NCI-H2227 (cell line): ENCODE results near the gene USF2.
"Not testable (repeated sequence)": the region's sequence is repeated elsewhere in the genome, so short reads cannot be mapped to it uniquely, and the experiment has no call there.

Source experiments
- DNase-seq: peaks from one replicate; lab custom pipeline; 2025; ENCODE audit not compliant: unreplicated experiment; lab: John Stamatoyannopoulos, UW

USF2 gene, protein sequence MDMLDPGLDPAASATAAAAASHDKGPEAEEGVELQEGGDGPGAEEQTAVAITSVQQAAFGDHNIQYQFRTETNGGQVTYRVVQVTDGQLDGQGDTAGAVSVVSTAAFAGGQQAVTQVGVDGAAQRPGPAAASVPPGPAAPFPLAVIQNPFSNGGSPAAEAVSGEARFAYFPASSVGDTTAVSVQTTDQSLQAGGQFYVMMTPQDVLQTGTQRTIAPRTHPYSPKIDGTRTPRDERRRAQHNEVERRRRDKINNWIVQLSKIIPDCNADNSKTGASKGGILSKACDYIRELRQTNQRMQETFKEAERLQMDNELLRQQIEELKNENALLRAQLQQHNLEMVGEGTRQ

DNA sequence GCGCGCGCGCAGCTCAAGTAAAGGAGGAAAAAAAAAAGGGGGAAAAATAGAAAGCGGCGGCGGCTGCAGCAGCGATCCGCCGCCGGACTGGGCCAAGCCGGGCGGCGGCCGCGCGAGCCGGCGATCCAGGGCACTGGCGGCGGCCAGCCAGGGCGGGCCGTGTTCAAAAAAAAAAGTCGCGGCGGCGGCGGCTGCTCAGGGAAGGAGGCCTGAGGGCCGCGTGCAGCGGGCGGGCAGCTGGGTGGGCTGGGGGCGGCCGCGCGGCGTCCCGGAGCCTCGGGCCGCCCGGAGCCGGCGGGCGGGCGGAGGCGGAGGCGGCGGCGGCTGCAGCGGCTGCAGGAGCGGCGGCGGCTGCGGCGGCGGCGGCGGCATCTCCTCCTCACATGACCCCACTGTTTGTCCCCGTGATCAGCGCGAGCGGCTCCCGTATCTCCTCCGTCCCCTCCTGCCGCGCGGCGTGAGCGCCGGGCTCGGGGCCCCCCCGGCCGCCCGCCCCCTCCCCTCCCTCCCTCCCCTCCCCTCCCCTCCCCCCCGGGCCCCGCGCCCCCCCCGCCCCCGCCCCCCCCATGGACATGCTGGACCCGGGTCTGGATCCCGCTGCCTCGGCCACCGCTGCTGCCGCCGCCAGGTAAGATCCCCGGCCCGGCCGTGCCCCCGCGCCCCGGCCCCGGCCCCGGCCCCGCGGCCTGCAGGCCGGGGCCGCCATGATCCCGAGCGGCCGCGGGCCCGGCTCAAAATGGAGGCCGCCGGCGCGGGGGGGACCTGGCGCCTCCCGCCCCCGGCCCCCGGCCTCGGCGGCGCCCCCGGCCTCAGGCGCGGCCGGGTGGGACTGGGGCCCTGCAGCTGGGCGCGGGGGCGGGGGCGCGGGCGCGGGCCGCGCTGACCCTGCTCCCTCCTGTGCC lies at the start of gene USF2:
Gene USF2, plus strand, starts transcription at position 427 of the 902 bp plus-strand sequence. Its CDS starts 140 bp downstream, at position 567.
- peak; percentile 99 for DNase-seq

DNA sequence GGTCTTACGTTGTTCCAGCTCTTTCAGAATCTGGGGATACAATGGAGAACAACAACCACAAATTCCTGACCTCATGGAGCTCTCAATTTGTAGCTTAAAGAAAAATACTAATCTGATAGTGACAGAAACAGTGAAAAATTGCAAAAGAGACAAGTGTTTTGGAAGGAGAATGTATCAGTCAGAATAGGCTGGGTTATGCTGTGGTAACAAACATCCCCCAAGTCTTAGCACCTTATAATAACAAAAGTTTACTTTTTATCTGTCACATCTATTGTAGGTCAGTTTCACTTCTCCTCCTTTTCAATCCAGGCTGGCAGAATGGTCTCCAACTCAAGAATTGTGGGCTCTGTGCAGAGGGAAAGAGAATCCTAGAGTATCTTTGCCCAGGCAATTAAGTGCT lies 49.8 kb upstream of the USF2 start:
- no peak for DNase-seq

DNA sequence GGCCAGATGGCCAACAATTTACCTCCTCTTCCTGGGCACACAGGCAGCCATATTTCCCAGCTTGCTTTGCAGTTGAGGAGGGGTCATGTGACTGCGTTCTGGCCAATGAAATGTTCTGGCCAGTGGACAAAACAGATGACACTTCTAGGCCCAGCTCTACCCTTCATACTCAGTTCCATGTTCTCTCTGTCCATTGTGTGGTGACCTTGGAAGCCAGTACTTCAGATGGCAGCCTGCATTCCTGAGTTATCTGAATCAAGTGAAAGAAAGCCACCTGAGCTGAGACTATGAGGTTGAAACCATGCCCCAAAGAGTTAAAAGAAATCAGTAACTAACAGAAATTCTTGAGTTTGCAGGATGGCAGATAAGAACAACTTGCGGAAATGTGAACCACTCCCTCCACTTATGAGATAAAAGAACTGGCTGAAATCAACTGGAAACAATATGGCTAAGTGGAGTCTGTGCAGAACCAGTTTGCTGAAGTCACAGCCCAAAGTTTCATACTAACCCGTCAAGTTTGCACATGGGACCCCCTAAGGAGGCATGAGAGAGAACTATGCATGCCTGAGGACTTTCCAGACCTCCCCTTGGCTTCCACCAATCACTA lies 48.3 kb upstream of the USF2 start:
- DNase-seq, result no peak

DNA sequence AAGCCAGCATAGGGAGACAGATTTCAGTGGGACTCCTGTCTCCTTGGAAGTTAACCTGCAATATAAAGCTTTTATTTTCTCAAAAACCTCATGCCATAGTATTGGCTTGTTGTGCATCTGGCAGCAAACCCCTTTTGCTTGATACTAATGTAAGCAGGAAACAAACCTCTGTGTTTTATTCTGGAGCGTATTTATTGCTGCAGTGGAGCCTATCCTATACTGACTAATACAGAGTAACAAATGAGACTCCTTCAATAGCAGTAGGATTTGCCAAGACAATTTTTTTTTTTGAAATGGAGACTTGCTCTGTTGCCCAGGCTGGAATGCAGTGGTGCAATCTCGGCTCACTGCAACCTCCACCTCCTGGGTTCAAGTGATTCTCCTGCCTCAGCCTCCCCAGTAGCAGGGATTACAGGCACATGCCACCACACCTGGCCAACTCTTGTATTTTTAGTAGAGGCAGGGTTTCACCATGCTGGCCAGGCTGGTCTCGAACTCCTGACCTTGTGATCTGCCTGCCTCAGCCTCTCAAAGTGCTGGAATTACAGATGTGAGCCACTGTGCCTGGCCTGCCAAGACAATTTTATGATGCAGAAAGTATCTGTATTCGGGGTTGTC lies 47.7 kb upstream of the USF2 start:
- not testable (repeated sequence) for DNase-seq

DNA sequence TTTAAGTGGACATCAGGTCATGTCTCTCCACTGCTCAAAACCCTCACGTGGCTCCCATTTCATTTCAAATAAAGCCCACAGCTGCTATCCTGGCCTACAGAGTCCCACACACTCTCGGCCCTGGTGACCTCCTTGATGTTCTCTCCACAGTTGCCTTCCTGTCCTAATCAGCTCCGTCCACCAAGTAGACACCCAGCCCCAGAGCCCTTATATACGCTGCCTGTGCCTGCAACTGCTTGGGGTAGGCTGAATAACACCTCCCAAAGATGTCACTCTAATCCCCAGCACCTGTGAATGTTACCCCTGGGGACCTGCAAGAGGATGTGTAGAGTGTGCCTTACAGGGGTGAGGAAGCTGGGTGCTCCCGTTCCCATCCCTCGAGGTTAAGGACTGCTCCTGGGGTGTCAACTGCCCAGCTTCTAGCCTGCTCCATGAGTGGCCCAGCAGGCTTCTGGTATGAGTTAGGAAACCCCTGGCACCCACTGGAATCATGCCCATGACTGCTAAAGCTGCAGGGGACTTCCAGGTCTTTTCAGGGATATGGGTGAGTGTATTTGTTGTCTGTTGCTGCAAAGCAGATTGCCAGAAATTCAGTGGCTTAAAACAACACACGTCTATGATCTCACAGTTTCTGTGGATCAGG lies 46.3 kb upstream of the USF2 start:
- no peak for DNase-seq

DNA sequence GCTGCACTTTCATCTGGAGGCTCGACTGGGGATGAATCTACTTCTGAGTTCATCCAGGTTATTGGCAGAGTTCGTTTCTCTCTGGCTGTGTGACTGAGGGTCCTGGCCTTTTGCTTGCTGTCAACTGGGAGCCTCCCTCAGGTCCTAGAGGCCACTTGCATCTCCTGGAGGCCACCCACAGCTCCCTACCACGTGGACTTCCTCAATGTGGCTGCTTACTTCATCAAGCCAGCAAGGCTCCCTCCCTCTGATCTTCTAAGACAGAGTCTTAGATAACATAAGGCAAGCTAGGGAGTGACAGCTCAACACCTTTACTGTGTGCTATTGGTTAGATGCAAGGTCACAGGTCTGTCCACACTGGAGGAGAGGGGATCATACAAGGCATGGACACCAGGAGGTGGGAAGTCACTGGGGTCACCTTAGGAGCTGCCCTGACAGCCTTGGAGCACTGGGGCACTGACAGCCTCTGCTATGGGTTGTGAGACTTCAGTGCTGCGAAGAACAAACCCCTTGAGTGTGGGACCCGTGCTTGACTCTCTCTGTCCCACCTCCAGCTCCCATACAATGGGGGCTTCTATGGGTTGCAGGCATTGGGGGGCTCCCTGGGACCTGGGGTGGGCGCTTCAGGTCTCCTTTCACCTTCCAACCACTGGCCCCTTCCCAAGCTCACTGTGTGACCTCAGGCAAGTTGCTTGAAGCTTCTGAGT lies 45.5 kb upstream of the USF2 start:
- no peak for DNase-seq

DNA sequence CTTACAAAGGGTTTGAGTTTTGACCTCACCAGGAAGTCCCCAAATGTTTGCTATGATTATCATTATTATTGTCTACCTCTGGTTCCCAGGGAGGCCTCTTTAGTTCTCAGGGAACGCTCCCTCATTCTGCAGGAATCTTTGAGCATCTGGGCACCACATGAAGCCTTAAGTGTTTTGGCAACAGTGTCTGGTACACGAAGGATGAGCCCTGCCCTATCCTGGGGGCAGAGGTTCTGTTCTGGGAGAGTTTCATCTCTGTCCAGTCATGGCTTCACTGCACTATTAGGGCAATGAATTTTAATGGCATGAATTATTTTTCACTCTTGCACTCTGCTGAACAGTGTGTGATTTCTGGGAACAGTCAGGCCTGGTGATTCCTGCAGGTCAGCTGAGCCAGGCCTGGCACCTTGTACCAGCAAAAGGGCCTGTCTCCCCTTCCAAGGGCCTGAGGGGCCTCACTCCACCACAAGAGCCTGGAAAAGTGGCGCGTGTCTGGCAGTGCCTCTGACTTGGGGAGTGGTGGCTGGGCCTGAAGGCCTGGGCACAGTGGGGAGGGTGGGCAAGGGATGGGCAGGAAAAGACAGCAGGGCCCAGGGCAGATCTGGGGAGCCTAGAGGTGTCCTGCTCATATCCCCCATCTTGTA lies 44.8 kb upstream of the USF2 start:
- DNase-seq, result no peak

DNA sequence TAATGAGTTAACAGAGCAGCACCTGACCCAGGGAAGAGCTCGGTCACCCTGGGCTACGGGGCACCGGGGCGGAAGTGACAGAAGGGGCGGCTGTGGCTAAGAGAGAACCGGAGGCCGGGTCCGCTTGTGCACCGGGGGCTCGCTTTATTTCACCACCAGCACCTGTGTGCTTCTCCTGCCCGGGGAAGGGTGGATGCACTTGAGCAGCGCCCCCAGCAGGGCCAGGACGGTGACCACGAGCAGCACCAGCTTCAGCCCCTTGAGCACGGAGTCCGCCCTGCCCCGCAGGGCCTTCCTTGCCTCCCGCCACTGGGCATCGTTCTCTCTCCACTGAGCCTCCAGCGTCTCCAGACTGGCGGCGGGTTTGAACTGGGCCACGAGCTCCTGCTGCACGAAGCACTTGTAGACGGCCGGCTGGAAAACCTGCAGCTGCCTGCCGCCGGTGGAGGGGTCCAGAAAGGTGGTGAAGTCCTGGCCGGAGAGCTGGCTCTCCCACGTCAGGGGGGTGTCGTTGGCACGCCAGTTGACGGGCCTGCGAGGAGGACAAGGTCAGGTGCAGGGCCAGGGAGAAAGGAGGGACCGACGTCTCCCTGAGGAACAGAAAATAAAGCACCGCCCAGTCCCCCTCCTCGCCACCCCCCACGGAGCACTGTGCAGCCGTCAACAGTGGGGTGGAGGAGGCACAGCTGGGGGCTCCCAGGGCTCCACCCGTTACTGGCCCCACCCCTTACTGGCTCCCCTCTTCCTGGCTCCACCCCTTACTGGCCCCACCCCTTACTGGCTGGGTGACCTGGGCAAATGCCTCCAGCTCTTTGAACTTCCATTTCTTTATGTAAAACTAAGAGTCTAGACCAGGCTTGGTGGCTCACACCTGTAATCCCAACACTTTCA lies 43.8 kb upstream of the USF2 start:
- DNase-seq, result no peak

DNA sequence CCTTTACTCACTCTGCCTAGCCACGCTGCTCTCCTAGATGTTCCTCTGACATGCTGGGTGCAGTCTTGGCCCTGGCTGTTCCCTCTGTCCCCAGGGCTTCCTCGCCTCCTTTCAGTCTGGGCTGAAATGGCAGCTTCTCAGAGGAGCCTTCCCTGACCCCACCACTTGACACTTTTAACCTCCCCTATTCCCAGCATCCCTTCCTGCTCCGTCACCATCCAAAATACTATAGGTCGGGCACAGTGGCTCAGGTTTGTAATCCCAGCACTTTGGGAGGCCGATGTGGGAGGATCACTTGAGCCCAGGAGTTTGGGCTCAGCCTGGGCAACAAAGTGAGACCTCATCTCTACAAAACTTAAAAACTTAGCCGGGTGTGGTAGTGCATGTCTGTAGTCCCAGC lies 42.8 kb upstream of the USF2 start:
- DNase-seq, result no peak

DNA sequence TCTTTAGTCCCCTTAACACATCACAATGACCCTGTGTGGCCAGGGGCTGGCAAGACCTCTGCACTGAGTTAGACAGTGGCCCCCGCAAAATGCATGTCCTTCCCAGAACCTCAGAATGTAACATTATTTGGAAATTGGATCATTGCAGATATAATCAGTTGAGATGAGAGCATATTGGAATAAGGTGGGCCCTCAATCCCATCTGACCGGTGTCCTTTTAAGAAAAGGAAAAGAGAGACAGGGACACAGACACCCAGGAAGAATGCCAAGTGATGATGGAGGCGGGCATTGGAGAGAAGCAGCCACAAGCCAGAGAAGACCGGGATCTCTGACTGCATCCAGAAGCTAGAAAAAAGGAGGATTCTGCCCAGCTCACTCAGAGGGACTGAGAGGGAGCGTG lies 42.0 kb upstream of the USF2 start:
- DNase-seq, result no peak

DNA sequence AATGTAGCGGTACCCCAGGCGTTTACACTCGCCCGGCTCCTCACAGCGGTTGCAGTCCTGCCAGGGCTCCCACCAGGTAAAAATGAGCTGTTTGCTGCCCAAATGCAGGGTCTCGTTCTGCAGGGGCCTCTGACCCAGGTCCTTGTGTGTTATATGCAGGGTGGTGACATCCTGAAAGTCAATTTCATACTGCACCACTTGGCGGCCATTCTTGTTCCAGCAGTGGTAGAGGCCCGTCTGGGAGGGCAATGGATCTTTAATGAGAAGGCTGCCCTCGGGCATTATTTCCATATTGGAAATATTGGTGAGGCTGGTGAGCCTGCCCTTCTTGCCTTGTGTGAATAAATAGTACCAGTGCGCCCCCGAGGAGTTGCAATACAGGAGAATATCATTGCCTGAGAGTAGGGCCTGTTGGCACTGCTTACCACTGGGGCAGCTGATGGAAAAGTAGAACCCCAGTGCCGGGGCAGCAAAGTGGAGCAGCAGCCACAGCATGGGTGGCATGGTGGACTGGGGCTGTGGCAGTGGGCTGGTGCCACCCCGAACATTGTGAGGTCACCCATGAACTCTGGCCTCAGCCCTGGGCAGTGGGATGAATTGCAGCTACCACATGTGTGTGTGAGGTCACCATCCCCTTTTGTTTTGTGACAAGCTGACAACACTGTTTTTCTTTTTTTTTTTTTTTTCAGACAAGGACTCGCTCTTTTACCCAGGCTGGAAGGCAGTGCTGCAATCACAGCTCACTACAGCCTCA lies 40.4 kb upstream of the USF2 start, which contains the start of gene FAM187B:
Gene FAM187B, minus strand, starts transcription at position 563 of the 754 bp plus-strand sequence. Its CDS starts 59 bp downstream, at position 504.
- DNase-seq, result no peak

DNA sequence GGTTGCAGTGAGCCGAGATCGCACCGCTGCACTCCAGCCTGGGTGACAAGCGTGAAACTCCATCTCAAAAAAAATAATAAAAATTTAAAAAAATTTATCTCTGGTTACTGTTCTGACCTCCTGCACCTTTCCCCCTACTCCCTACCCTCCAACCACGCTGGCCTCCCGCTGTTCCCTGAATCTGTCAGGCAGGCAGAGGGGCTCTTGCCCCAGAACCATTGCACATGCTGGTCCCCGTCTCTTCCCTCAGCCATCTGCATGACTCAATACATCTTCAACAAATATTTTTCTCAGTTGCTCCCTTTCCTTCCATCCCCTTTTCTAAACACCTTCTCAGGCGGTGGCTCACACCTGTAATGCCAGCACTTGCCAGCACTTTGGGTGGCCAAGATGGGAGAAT lies 39.2 kb upstream of the USF2 start:
- no peak for DNase-seq

DNA sequence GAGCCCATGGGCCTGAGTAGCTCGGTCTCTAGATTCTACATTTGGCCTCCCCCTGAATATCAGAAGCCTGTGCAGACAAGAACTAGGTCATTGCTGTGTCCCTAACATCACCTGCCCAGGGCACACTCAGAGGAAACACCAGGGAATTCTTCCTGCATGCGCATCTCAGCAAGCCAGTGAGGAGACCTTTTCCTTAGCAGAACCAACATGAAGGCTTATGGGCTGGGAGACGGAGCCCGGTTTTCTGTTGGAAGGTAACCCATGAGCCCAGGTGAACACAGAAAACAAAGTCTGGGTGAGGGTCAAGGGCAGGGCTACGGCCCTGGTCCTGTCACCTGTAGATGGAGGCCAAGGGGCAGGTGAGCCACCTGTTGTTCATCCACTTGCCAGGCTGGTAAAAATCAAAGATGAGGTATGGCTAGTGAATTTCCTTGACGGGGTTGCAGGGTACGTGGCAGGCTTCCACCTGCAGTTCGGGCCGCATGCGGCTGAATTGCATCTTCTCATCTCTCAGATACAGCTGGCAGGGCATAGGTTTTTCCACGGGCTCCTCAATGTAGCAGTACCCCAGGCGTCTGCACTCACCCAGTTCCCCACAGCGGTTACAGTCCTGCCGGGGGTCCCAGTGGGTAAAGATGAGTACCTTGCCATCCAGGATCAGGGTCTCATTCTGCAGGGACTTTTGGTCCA lies 36.7 kb upstream of the USF2 start:
- DNase-seq, result no peak

DNA sequence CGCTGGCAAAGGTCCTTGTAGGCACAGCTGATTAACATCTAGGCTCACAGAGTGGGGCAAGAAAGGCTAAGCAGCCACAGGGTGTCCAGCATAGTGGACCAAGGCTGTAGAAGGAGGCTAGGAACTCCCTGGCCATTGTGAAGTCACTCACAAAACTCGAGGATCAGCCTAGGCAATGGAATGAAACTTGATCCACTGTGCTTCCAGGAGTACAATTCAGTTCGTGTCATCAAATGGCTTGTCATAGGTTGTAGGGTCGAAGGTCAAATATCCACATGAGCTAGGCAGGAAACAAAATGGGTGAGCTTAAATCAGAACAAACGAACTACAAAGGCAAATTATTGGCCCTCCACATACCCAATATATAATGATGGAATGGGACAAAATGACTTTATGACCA lies 35.9 kb upstream of the USF2 start:
- DNase-seq, result no peak

DNA sequence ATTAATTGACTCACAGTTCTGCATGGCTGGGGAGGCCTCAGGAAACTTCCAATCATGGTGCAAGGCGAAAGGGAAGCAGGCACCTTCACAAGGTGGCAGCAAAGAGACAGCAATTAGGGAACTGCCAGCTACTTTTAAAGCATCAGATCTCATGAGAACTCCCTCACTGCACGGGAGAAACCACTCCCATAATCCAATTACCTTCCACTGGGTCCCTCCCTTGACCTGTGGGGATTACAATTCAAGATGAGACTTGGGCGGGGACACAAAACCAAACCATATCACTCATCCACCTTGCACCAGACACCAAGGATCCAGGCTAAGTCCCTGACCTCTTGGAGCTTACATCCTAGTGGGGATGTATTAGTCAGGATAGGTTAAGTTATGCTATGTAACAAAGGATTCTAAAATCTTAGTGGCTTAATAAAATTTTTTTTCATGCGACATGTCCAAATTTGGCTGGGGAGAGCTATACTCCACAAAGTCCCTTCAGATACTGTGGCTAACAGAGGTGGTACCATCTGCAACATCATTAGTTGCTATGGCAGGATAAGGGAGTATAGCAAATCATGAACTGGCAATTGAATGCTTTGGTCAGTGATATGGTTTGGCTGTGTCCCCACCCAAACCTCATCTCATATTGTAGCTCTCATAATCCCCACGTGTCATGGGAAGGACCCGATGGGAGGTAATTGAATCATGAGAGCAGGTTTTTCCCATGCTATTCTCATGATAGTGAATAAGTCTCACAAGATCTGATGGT lies 31.9 kb upstream of the USF2 start:
- DNase-seq, result no peak

DNA sequence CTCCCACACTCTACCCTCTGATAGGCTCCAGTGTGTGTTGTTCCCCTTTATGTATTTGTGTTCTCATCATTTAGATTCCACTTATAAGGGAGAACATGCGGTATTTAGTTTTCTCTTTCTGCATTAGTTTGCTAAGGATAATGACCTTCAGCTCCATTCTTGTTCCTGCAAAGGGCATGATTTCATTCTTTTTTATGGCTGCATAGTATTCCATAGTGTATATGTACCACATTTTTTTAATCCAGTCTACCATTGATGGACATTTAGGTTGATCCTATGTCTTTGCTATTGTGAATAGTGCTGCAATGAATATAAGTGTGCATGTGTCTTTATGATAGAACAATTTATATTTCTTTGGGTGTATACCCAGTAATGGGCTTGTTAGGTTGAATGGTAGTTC lies 29.2 kb upstream of the USF2 start:
- DNase-seq, result not testable (repeated sequence)

DNA sequence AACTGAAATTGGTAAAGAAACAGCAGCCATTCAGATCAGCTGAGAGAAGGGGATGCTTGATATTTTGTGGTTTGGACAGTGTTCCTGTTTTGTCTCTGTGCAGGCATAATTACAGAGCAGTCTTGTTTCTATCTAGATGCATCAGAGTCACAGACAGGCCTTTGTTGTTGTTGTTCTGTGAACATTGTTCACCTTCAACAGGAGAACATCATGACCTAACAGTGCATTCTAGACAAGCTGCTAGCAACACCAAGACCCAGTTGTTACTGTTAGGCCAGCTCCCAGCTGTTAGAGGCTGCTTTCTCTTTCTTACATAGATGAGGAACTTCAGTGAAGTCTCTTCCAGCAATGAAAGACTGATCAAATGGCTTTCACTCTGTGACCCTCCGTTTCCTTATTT lies 28.4 kb upstream of the USF2 start:
- DNase-seq, result no peak
